HEK293 (cell line): ENCODE measurements around the gene PCDHGB7.
"Not testable (repeated sequence)": the region's sequence is repeated elsewhere in the genome, so short reads cannot be mapped to it uniquely, and the experiment has no call there.

ENCODE experiments used
- BCL11A ChIP-seq: fragments of 450-650 bp; formaldehyde crosslinking; IDR thresholded peaks from 2 replicates; pipeline ENCODE4 v1.5.1; 2016; ENCODE audit warnings: low read depth, missing biosample characterization, missing genetic modification characterization
- CTCF ChIP-seq: fragments of 450-650 bp; formaldehyde crosslinking; IDR thresholded peaks from 2 replicates; pipeline ENCODE4 v1.5.1; 2016; ENCODE audit warnings: missing biosample characterization, missing genetic modification characterization
- OSR2 ChIP-seq: fragments of 450-650 bp; formaldehyde crosslinking; IDR thresholded peaks from 2 replicates; pipeline ENCODE4 v1.5.1; 2016; ENCODE audit warnings: missing biosample characterization, missing genetic modification characterization
- SP2 ChIP-seq: fragments of 450-650 bp; formaldehyde crosslinking; IDR thresholded peaks from 2 replicates; pipeline ENCODE4 v1.5.1; 2016; ENCODE audit warnings: missing biosample characterization, missing genetic modification characterization
- ZNF561 ChIP-seq: fragments of 450-650 bp; IDR thresholded peaks from 2 replicates; pipeline ENCODE4 v1.5.1; 2018; ENCODE audit warnings: missing biosample characterization, missing genetic modification characterization, borderline replicate concordance

DNA sequence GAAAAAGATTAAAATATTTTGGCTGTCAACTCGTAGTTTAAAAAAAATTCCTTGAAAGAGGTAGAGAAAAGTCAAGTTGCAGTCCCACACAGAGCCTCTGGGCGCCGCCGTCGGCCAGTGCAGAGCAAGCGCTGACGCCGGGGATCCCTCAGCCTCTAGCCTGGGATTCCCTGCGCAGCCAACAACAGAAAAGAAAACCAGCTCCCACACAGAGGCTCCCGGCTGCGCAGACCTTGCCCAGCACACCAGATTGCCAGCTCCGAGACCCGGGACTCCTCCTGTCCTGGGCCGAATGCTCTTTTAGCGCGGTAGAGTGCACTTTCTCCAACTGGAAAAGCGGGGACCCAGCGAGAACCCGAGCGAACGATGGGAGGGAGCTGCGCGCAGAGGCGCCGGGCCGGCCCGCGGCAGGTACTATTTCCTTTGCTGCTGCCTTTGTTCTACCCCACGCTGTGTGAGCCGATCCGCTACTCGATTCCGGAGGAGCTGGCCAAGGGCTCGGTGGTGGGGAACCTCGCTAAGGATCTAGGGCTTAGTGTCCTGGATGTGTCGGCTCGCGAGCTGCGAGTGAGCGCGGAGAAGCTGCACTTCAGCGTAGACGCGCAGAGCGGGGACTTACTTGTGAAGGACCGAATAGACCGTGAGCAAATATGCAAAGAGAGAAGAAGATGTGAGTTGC lies at the start of gene PCDHGB7:
- not testable (repeated sequence) for TF ChIP-seq BCL11A; OSR2 (tag by site-specific recombination); SP2 (tag by site-specific recombination); CTCF (tag by site-specific recombination); ZNF561 (tag by site-specific recombination)
